PC-9 (cell line): ENCODE results near the gene NMRK2.
"Not testable (repeated sequence)": the region's sequence is repeated elsewhere in the genome, so short reads cannot be mapped to it uniquely, and the experiment has no call there.

Source experiments
- CTCF ChIP-seq: fragments of 200-600 bp; sonication (generic); conservative IDR thresholded peaks from 2 replicates; pipeline ENCODE4 v1.6.1; 2017; ENCODE audit warnings: mixed run types, antibody characterized with exemption, mild to moderate bottlenecking, moderate library complexity
- EZH2 ChIP-seq: fragments of 200-600 bp; sonication (generic); IDR thresholded peaks from 2 replicates; pipeline ENCODE4 v1.8.0; 2017; ENCODE audit warnings: antibody characterized with exemption, low read depth

- TF ChIP-seq CTCF, EZH2: not testable (repeated sequence)
Measured at GRCh38 chr19:3894959-3895358, 37.9 kb upstream of the NMRK2 start.
